CD4-positive, alpha-beta T cell treated with Interleukin-15 for 4 hours (primary cell): ENCODE data around the gene TPRX2.
A peak's percentile ranks its signal among the peaks of the same experiment; 100 is the strongest.
"Not testable (repeated sequence)": the region's sequence is repeated elsewhere in the genome, so short reads cannot be mapped to it uniquely, and the experiment has no call there.

Source experiments
- DNase-seq: peaks from one replicate; pipeline ENCODE4 v3.0.0-alpha.2; 2020; ENCODE audit warnings: low spot score

TPRX2 gene

DNA sequence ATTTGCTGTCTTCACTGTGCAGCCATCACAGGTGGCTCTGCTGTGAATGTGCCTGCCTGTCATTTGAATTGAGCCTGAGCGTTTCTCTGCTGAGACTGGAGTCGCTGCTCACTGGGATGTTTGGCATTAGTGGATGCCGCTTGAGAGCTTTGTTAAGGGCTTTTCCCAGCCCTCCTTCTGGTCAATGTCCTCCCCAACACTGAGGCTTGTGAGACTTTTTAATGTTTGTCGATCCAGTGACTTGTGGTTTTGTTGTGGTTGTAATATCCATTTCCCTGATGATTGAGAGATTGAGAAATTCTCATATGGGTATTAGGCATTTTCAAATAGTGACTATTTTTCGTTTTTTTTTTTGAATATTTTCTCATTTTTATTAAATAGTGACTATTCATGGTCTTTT, 2.6 kb downstream of the TPRX2 start:
- no peak for DNase-seq

- peak; percentile 74 for DNase-seq
These were observed 4.5 kb downstream of the TPRX2 start for GRCh38 chr19:47863514-47863936.

GRCh38 chr19:47865166-47865565, 6.1 kb downstream of the TPRX2 start:
- DNase-seq: no peak

- DNase-seq: no peak
These were observed 19.9 kb downstream of the TPRX2 start for GRCh38 chr19:47878906-47879305.

- DNase-seq: not testable (repeated sequence)
These were observed 20.4 kb downstream of the TPRX2 start for GRCh38 chr19:47879385-47879784.

DNA sequence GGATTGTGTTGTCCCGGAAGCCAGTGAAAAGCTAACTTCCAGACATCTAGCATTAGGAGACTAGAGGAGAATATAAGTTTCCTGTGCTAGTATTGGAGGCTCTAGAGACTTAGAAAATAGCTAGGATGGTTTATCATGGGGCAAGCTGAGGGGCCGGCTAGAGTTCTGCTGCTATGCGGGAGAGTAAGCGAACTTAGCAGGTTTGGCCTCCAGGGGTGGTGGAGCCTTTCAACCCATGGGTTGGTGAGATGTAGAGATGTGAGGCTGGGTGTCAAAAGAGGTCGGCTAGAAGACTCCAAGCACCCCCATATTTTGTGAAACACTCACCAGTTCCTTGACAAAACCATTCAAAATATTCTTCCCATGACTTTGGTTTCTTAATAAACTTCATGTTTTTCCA, 22.7 kb downstream of the TPRX2 start:
- DNase-seq: no peak

- DNase-seq: no peak
These were observed 23.9 kb downstream of the TPRX2 start for GRCh38 chr19:47882890-47883289.

GRCh38 chr19:47885067-47885463, 26.0 kb downstream of the TPRX2 start:
- no peak for DNase-seq

GRCh38 chr19:47886010-47886559, 27.1 kb downstream of the TPRX2 start, which contains the start of gene SULT2A1:
TSS of gene SULT2A1 (minus strand) at chr19:47886315. CDS start at chr19:47886257, 58 bp downstream.
- no peak for DNase-seq

DNA sequence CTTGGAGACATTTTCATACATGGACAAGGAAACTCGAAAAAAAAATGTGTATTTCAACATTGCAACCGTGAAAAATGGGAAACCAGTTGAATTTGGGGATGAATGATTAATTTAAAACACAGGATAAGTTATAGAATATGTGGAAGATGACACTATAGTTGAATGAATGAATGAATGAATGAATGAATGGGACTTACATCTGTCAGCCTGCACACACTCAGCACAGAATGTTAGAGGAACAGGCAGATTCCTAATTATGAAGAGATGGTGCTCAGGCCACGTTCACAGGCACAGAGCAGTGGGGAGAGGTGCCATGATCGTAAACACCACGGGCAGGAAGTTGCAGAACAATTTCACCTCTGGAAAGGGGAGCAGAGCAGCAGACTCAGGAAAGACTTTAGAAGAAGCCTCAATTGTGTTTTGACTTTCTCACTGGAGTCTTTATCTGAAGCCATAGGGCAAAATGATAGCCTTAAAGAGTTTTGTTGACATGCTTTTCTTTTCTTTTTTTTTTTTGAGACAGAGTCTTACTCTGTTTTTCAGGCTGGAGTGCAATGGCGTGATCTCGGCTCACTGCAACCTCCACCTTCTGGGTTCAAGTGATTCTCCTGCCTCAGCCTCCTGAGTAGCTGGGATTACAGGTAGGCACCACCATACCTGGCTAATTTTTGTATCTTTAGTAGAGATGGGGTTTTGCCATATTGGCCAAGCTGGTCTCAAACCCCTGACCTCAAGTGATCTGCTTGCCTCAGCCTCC, 32.0 kb downstream of the TPRX2 start:
- no peak for DNase-seq

GRCh38 chr19:47891622-47891922, 32.5 kb downstream of the TPRX2 start:
- no peak for DNase-seq

GRCh38 chr19:47891923-47892666, 33.1 kb downstream of the TPRX2 start:
- no peak for DNase-seq

GRCh38 chr19:47895165-47895782, 36.2 kb downstream of the TPRX2 start:
- DNase-seq: no peak

DNA sequence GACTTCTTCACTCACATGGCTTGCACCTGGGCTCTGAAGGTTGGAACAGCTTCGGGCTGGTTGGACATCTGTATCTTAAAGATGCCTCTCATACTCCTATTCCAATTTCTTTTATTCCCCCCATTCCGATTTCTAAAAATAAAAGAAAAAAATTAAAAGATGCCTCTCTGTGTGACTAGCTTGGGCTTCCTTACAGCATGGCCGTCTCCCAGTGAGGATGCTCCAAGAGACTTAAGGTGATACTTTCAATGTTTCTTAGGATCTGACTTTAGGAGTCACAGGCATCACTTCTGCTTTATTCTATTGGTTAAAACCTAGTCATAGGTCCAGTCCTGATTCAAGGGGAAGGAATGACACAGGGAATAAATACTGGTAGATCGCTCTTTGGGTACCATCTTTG, 37.0 kb downstream of the TPRX2 start:
- no peak for DNase-seq

GRCh38 chr19:47896773-47897172, 37.7 kb downstream of the TPRX2 start:
- no peak for DNase-seq

GRCh38 chr19:47897861-47898260, 38.8 kb downstream of the TPRX2 start:
- DNase-seq: no peak

GRCh38 chr19:47899335-47899734, 40.3 kb downstream of the TPRX2 start:
- DNase-seq: no peak

DNA sequence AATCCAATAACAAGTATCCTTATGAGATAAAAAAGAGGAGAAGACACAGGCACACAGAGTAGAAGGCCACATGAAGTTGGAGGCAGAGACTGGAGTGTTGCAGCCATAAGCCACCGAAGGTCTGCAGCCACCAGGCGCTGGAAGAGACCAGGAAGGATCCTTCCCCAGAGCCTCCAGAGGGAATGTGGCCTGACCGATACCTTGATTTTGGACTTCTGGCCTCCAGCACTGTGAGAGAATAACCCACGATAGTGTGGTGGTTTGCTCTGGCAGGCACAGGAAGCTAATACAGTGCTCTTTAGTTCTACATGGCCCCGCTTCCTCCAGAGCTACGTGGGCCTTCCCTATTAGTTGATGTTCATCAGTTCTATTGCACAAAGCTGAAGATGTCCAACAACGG, 42.3 kb downstream of the TPRX2 start:
- no peak for DNase-seq

- DNase-seq: peak; percentile 86
These were observed 50.3 kb downstream of the TPRX2 start for GRCh38 chr19:47909350-47909749.

DNA sequence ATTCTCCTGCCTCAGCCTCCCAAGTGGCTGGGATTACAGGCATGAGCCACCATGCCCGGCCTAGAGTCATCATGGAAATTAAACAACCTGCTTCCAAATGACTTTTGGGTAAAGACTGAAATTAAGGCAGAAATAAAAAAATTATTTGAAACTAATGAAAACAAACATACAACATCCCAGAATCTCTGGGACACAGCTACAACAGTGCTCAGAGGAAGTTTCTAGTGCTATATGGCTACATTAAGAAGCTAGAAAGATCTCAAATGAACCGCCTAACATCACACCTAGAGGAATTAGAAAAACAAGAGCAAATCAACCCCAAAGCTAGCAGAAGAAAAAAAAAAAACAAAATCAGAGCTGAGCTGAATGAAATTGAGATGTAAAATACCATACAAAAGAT, 51.2 kb downstream of the TPRX2 start:
- peak; percentile 3 for DNase-seq
